Activated CD8-positive, alpha-beta memory T cell treated with anti-CD3 and anti-CD28 coated beads, Interleukin-2, amount 10 ng/mL, durations not matched to agents 7 days and 5 days (primary cell): ENCODE data around the gene POLR2L. TPM values are rescaled to one million over a fixed set of nuclear protein-coding genes. Genes with fewer than 3 reads are reported as not detected.

ENCODE experiments used
- ATAC-seq: fragments of 150-1000 bp; cut with Tn5 transposase; one replicate; pipeline ENCODE4 v1.10.0; 2021; ENCODE audit warnings: moderate library complexity
- CTCF ChIA-PET: fragments of 350-600 bp; sonication (Branson Sonifier 250); formaldehyde crosslinking; loops from one replicate; lab custom pipeline; 2021; ENCODE audit warnings: antibody characterized with exemption; lab: Charles Lee
- DNase-seq: peaks from one replicate; pipeline ENCODE4 v3.0.0-alpha.2; 2020
- H3K27ac Mint-ChIP-seq: one replicate; pipeline ENCODE4 v1.8.0; 2021; ENCODE audit warnings: mild to moderate bottlenecking, mixed read lengths
- H3K27me3 Mint-ChIP-seq: one replicate; pipeline ENCODE4 v1.8.0; 2021; ENCODE audit warnings: mixed read lengths
- H3K36me3 Mint-ChIP-seq: one replicate; pipeline ENCODE4 v1.8.0; 2021; ENCODE audit warnings: mild to moderate bottlenecking, mixed read lengths
- H3K4me1 Mint-ChIP-seq: one replicate; pipeline ENCODE4 v1.8.0; 2021; ENCODE audit warnings: mixed read lengths
- H3K4me3 Mint-ChIP-seq: one replicate; pipeline ENCODE4 v1.8.0; 2021; ENCODE audit warnings: mild to moderate bottlenecking, moderate library complexity, mixed read lengths
- H3K9me3 Mint-ChIP-seq: one replicate; pipeline ENCODE4 v1.8.0; 2022; ENCODE audit warnings: low read depth, mixed read lengths
- total RNA-seq, 2 experiments: library from RNA; stranded (reverse); gene quantifications; one replicate each; pipeline ENCODE4 v1.2.3, GENCODE V29; 2021

Gene POLR2L
- total RNA-seq, 2 experiments from 2014 or later: 87.6 to 114 TPM

DNA sequence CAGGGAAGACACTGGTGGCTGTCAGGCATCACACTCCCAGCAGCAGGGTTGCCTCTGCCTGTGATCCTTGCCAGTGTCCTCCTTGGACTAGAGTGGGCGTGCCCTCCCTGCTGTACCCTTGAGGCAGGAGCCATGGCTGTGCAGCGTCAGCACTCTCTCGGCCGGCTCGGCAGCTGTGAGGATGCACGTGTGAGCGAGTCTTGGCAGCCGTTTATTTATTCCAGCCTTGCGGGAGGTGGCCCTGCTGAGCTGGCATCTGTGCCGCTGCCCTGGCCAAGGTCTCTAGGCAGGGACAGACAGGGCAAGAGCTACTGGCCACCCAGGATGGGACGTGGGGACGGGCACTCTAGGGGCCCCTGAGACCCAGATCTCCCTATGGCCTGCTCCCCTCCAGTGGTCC is 34.2 kb upstream of the POLR2L start:
- no peaks in the 10 kb centered on the region for H3K4me1 Mint-ChIP-seq
- no peak overlapping the region for H3K27ac Mint-ChIP-seq
- no peak overlapping the region for H3K4me3 Mint-ChIP-seq
- H3K9me3 Mint-ChIP-seq: no peaks in the 10 kb centered on the region
- ATAC-seq (no peak), DNase-seq (no peak)
- CTCF ChIA-PET: interaction anchor here (1.2 kb wide), 1 partner anchor 175 kb away, joined by 3 read pairs; no protein-coding TSS in a partner anchor
- no peaks in the 10 kb centered on the region for H3K27me3 Mint-ChIP-seq
- H3K36me3 Mint-ChIP-seq: peaks cover 2% of the 10 kb centered on the region

DNA sequence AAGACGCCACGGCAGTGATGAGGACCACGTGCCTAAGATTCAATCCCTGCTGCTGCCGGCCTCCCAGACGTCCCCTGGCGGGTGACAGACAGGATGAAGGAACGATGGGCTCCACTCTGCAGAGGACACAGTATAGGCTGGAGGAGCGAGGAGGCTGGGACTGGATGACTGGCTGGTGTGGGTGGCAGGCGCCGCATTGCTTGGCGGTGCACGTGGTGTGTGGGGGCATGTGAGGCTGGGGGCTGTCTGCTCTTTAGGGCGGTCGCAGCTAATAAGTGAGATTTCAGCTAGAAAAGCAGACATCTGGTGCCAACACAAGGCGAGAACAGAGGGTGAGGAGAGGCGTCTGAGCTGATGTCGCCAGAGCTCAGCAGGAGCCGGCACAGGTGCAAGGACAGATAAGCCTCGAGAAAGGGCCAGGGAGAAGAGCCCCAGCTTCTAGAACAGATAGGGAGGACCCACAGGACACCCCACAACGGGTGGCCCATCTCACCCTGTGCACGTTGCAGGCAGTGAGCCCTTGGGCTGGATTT is 33.5 kb upstream of the POLR2L start:
- Mint-ChIP-seq H3K4me1 (no peaks in the 10 kb centered on the region), H3K9me3 (no peaks in the 10 kb centered on the region), H3K36me3 (peaks cover 2% of the 10 kb centered on the region), H3K27me3 (no peaks in the 10 kb centered on the region), H3K4me3 (no peak overlapping the region), H3K27ac (no peak overlapping the region)
- DNase-seq (no peak), ATAC-seq (no peak)
- CTCF ChIA-PET: no interaction called here

DNA sequence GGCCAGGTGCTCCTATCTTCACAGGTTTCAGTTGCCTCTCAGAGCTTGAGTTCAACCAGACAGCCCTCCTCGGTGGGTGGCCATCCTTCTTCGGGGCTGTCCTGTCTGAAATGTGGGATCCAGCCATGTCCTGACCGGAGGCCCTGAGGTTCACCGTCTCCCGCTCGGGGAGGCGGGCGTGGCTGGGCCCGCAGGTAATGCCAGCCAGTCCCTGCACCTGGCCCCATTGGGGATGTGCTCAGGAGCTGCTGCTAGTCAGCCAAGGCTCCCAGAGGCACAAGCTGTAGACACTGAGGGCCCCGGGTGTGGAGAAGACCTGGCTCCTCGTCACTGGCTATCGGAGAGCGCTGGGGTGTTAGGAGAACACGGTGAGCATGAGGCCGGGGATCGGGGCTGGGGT is 32.9 kb upstream of the POLR2L start:
- DNase-seq: no peak
- H3K36me3 Mint-ChIP-seq: peaks cover 2% of the 10 kb centered on the region
- no peaks in the 10 kb centered on the region for H3K9me3 Mint-ChIP-seq
- H3K4me1 Mint-ChIP-seq: no peaks in the 10 kb centered on the region
- CTCF ChIA-PET: no interaction called here
- H3K27me3 Mint-ChIP-seq: no peaks in the 10 kb centered on the region
- H3K27ac Mint-ChIP-seq: no peak overlapping the region
- no peak overlapping the region for H3K4me3 Mint-ChIP-seq
- no peak for ATAC-seq

DNA sequence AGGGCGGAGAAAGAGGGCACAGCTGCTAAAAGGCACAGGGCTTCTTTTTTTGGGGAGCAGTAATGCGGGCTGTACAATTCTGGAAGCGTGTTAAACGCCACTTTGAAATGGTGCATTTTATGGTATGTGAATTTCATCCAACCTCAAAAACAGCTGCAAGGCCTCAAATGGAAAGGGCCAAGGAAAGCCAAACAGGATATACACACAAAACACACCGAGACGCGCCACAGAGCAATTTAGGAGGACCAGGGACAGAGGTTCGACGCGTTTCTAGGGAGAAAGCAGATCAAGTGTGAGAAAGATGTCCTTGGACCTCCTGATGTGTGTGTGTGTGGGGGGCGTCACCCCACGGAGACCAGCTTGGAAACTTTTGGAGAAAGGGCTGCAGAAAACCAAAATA is 31.4 kb upstream of the POLR2L start:
- Mint-ChIP-seq H3K27me3 (no peaks in the 10 kb centered on the region), H3K36me3 (peaks cover 2% of the 10 kb centered on the region), H3K4me3 (no peak overlapping the region), H3K4me1 (no peaks in the 10 kb centered on the region), H3K27ac (no peak overlapping the region), H3K9me3 (no peaks in the 10 kb centered on the region)
- no peak for ATAC-seq
- CTCF ChIA-PET: no interaction called here
- DNase-seq: no peak

DNA sequence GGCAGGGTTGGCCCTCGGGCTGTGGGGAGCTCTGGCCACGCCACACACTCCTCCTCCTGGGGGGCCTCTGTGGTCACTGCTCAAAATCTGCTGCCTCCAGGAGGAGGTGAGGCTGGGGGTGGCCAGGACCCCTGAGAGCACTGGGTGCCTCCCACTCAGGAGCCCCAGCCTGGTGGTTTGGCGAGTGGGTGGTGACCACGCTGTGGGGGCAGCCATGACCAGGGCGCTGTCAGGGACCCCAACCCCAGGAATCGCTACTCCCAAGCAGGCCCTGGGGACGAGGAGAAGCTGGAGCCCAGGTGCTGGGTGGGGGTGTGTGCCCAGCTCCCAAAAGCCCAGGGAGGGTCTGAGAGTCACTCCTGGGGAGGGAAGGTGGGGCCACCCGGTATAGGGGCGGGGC is 30.5 kb upstream of the POLR2L start:
- Mint-ChIP-seq H3K4me3 (no peak overlapping the region), H3K4me1 (no peaks in the 10 kb centered on the region), H3K9me3 (no peaks in the 10 kb centered on the region), H3K36me3 (peaks cover 1% of the 10 kb centered on the region), H3K27ac (no peak overlapping the region), H3K27me3 (no peaks in the 10 kb centered on the region)
- DNase-seq (no peak), ATAC-seq (no peak)
- CTCF ChIA-PET: no interaction called here

DNA sequence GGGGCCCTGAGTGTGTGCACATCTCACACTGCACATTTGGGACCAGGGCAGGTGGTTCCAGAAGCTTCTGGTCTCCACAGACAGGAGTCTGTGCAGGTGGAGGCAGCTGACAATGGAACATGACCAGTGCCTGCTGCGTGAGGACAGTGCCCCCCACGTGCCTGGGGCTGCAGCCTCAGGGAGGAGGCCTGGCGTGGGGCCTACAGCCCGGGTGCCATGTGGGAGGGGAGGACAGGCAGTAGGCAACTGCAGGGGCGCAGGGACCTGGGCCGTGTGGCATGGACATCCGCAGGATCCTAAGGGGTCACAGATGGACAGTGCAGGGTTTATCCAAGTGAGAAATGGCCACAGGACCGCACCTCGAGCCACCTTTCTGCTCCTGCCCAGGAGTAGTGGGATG is 29.1 kb upstream of the POLR2L start:
- Mint-ChIP-seq H3K36me3 (no peaks in the 10 kb centered on the region), H3K4me1 (no peaks in the 10 kb centered on the region), H3K27me3 (no peaks in the 10 kb centered on the region), H3K4me3 (no peak overlapping the region), H3K9me3 (no peaks in the 10 kb centered on the region), H3K27ac (no peak overlapping the region)
- CTCF ChIA-PET: no interaction called here
- ATAC-seq: no peak
- no peak for DNase-seq

DNA sequence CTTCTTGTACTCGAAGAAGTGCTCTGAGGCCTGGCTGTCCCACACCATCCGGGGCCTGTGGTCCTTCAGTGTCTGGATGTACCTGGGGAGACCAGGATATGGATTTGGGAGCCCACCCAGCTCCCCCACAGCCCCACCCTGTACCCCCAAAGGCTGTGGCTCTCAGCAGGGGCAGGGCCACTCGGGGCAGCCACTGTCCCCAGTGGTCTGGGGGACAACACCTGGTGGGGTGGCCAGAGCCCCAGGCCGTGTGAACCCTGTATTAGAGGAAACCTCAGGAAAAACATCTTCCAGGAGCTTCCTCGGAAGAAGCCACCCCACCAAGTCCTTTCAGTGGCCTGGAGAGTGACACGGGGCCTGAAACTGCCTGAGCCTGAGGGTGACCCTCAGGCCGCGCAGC is 28.1 kb upstream of the POLR2L start:
- Mint-ChIP-seq H3K9me3 (no peaks in the 10 kb centered on the region), H3K36me3 (no peaks in the 10 kb centered on the region), H3K4me1 (no peaks in the 10 kb centered on the region), H3K27ac (no peak overlapping the region), H3K4me3 (no peak overlapping the region), H3K27me3 (no peaks in the 10 kb centered on the region)
- ATAC-seq (no peak), DNase-seq (no peak)
- CTCF ChIA-PET: no interaction called here

DNA sequence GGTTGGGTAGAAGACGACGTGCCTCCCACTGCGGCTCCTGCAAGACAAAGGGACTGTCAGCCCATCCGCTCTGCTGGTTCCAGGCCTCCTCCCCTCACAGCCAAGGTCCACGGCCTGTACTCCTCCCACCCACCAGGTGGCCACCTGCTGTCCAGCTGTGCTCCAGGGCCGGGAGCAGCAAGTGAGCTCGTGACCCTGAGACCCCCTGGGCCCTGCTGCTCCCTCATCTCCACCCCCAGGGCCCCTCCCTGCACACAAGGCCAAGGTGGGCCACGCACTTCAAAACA is 27.7 kb upstream of the POLR2L start:
- Mint-ChIP-seq H3K4me1 (no peaks in the 10 kb centered on the region), H3K27me3 (no peaks in the 10 kb centered on the region), H3K9me3 (no peaks in the 10 kb centered on the region), H3K36me3 (no peaks in the 10 kb centered on the region), H3K4me3 (no peak overlapping the region), H3K27ac (no peak overlapping the region)
- CTCF ChIA-PET: no interaction called here
- ATAC-seq (no peak), DNase-seq (no peak)

DNA sequence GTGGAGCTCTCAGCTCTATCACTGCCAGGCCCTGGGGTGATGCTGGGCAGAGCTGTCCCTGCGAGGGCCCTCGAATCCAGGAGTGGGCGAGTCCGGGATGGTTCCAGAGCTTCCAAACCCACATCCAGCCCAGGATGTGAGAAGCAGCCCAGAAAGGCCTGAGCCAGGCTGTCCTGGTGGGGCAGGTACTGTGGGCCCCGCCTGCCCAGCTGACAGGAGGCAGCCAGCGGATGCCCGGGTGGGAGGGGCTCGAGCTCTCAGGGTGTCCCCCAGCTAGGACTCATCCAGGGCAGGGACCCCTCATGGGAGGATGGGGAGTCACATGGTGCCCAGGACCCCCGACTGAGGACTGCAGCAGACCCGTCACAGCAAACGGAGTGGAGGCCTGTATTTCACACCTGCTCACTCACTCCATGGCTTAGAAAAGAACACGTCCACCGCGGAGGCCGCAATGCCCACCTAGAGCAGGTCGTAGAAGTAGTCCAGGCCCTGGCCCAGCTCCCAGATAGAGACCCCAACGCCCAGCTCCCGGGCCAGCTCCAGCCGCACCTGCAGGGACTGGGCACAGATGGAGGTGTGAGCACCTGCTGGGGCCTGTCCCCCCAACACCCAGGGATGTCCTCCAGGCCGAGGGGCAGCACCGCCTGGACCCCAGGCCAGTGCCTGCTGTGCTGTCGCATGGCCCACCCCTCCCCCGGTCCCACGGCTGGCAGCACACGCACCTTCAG is 27.2 kb upstream of the POLR2L start:
- no peaks in the 10 kb centered on the region for H3K36me3 Mint-ChIP-seq
- no peak overlapping the region for H3K27ac Mint-ChIP-seq
- DNase-seq (no peak), ATAC-seq (no peak)
- CTCF ChIA-PET: interaction anchor here (1.2 kb wide), 1 partner anchor 21 kb away, joined by 3 read pairs; no protein-coding TSS in a partner anchor
- H3K27me3 Mint-ChIP-seq: no peaks in the 10 kb centered on the region
- H3K4me3 Mint-ChIP-seq: no peak overlapping the region
- no peaks in the 10 kb centered on the region for H3K9me3 Mint-ChIP-seq
- no peaks in the 10 kb centered on the region for H3K4me1 Mint-ChIP-seq

DNA sequence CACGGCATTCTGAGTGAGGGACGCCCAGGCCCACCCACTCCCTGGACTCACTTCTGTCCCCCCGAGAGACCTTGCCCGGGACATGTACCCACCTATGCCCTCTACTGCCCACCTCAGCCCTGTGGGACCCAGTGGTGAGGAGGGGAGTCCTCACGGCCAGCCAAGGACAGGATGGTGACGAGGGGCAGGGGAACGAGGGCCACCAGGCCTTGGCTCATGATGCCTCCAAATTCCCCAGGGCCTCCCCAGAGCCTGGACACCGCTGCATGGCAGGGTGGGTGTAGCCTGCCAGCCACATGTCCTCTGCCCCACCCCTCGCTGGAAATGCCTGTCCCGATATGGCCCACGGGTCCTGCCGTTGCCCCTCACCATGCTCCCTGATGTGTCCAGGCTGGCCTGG is 26.5 kb upstream of the POLR2L start:
- H3K9me3 Mint-ChIP-seq: no peaks in the 10 kb centered on the region
- ATAC-seq (no peak), DNase-seq (no peak)
- CTCF ChIA-PET: interaction anchor here (1.2 kb wide), 1 partner anchor 20 kb away, joined by 3 read pairs; no protein-coding TSS in a partner anchor
- no peaks in the 10 kb centered on the region for H3K36me3 Mint-ChIP-seq
- no peak overlapping the region for H3K27ac Mint-ChIP-seq
- no peaks in the 10 kb centered on the region for H3K4me1 Mint-ChIP-seq
- no peak overlapping the region for H3K4me3 Mint-ChIP-seq
- H3K27me3 Mint-ChIP-seq: no peaks in the 10 kb centered on the region

DNA sequence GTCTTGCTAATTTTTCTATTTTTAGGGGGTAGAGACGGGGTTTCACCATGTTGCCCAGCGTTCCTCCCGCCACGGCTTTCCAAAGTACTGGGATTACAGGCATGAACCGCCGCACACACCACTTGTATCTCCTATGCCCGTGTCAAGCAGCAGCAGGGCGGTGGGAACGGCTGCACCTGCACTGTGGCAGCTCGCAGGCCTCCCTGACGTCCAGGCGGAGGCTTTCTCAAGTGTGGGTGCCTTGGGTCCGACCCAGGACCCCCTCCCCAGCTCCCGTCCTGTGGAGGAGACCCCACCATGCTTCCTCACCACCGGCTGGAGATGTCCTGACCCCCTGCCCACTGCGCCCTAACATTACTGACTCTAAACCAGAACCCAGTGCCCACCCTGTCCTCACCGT is 26.1 kb upstream of the POLR2L start:
- ATAC-seq: no peak

DNA sequence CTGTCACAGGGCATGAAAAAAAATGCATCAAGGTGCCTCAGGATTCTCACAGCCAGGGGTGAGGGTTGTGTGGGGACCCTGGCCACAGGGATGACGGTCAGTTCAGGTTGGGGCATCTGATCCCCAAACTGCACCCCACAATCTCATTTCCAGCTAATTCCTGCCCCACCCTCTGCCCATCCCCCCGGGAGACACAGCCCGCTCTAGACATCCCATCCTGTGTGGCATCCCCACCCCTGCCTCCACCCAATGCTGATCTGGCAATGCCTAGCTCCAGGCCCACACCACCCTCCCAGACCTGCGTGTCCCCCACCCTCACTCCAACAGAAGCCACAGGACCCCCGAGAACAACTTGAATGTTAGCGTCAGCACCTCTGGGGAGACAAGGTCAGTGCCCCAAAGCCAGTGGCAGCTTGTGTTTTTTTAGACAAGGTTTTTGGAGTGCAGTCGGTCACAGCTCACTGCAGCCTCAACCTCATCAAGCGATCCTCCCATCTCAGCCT is 25.6 kb upstream of the POLR2L start:
- CTCF ChIA-PET: no interaction called here
- no peak for ATAC-seq

More for the DNA sequence above, 26.1 kb upstream of the POLR2L start:
- DNase-seq: no peak
- Mint-ChIP-seq H3K36me3 (no peaks in the 10 kb centered on the region), H3K9me3 (no peaks in the 10 kb centered on the region), H3K4me1 (no peaks in the 10 kb centered on the region), H3K4me3 (no peak overlapping the region), H3K27ac (no peak overlapping the region), H3K27me3 (no peaks in the 10 kb centered on the region)
- CTCF ChIA-PET: interaction anchor here (1.2 kb wide), 1 partner anchor 20 kb away, joined by 3 read pairs; no protein-coding TSS in a partner anchor

DNA sequence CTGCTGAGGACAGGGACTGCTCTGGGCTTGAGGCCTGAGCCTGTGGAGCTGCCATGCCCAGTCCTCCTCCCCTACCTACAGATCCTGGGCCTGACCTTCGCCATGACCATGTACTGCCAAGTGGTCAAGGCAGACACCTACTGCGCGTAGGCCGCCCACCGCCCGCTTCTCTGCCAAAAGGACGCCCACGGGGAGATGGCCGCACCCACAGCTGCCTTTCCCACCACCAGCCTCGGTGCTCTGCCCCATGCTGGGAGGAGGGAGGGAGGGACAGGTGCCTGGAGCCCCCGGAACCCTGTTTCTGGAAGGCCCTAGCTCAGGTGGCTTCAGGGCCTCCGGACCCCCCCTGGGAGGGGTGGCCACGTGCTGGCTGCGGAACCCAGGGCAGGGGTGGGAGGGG is 24.2 kb upstream of the POLR2L start:
- Mint-ChIP-seq H3K27ac (no peak overlapping the region), H3K27me3 (no peaks in the 10 kb centered on the region), H3K36me3 (no peaks in the 10 kb centered on the region), H3K4me3 (no peak overlapping the region), H3K4me1 (no peaks in the 10 kb centered on the region), H3K9me3 (no peaks in the 10 kb centered on the region)
- CTCF ChIA-PET: interaction anchor here (1.3 kb wide), 1 partner anchor 23 kb away, joined by 3 read pairs; no protein-coding TSS in a partner anchor
- DNase-seq (no peak), ATAC-seq (no peak)

More for the DNA sequence above, 25.6 kb upstream of the POLR2L start:
- no peaks in the 10 kb centered on the region for H3K27me3 Mint-ChIP-seq
- no peaks in the 10 kb centered on the region for H3K4me1 Mint-ChIP-seq
- no peak overlapping the region for H3K4me3 Mint-ChIP-seq
- no peaks in the 10 kb centered on the region for H3K36me3 Mint-ChIP-seq
- no peak for DNase-seq
- no peak overlapping the region for H3K27ac Mint-ChIP-seq
- no peaks in the 10 kb centered on the region for H3K9me3 Mint-ChIP-seq
